IMR-90 (cell line): ENCODE data around the gene GJB5. TPM values are rescaled to one million over a fixed set of nuclear protein-coding genes. Genes with fewer than 3 reads are reported as not detected.

ENCODE experiments used
- ATAC-seq: fragments of 200-7000 bp; cut with Tn5 transposase; 2 replicates; pipeline ENCODE4 v1.9.1; 2020; ENCODE audit warnings: low read depth, mild to moderate bottlenecking, moderate library complexity
- BruUV-seq: library from RNA; stranded (reverse); fragments of 400-500 nt; replicated peaks from 2 replicates; lab custom pipeline; 2021; lab: Mats Ljungman, UMichigan
- CTCF ChIA-PET: fragments of 300-600 bp; formaldehyde crosslinking; extraction: SDS; loops from one replicate; lab custom pipeline; 2021; ENCODE audit warnings: antibody characterized with exemption; lab: Yijun Ruan, JAX
- POLR2A ChIA-PET: fragments of 300-600 bp; sonication (Branson Sonifier 250); formaldehyde crosslinking; loops from one replicate; lab custom pipeline; 2022; ENCODE audit warnings: antibody characterized with exemption; ENCODE audit not compliant: unreplicated experiment; lab: Charles Lee
- DNase-seq: peaks from one replicate; pipeline ENCODE4 v3.0.0; 2013
- H2AFZ ChIP-seq: replicated peaks from 2 replicates; pipeline ENCODE3; 2013; ENCODE audit warnings: low read length, mild to moderate bottlenecking; ENCODE audit not compliant: poor library complexity
- H2AK5ac ChIP-seq: 2 replicates; pipeline ENCODE4 v1.6.1; 2013; ENCODE audit warnings: low read depth, low read length, inconsistent platforms
- H2AK9ac ChIP-seq: replicated peaks from 2 replicates; pipeline ENCODE3; 2013; ENCODE audit warnings: mild to moderate bottlenecking, low read depth, low read length, moderate library complexity; ENCODE audit not compliant: poor library complexity
- H2BK120ac ChIP-seq: 2 replicates; pipeline ENCODE4 v1.6.1; 2013; ENCODE audit warnings: low read depth, low read length, inconsistent platforms
- H2BK15ac ChIP-seq: 3 replicates; pipeline ENCODE4 v1.6.1; 2013; ENCODE audit warnings: low read depth, low read length, inconsistent platforms
- H2BK20ac ChIP-seq: 2 replicates; pipeline ENCODE4 v1.6.1; 2013; ENCODE audit warnings: low read depth, mild to moderate bottlenecking, inconsistent platforms, low read length, moderate library complexity
- H2BK5ac ChIP-seq: 2 replicates; pipeline ENCODE4 v1.6.1; 2013; ENCODE audit warnings: mild to moderate bottlenecking, low read depth, low read length, inconsistent platforms; ENCODE audit not compliant: poor library complexity, severe bottlenecking
- H3K14ac ChIP-seq: replicated peaks from 2 replicates; pipeline ENCODE4 v1.6.1; 2013; ENCODE audit warnings: low read depth, low read length, inconsistent platforms
- H3K18ac ChIP-seq: 2 replicates; pipeline ENCODE4 v1.6.1; 2013; ENCODE audit warnings: low read depth, low read length, control low read depth
- H3K23ac ChIP-seq: 2 replicates; pipeline ENCODE4 v1.6.1; 2013; ENCODE audit warnings: low read depth, low read length, inconsistent platforms
- H3K27ac ChIP-seq: 2 replicates; pipeline ENCODE4 v1.5.1; 2013; ENCODE audit warnings: mild to moderate bottlenecking, control low read depth, low read length; ENCODE audit not compliant: insufficient read depth
- H3K27me3 ChIP-seq: 2 replicates; pipeline ENCODE4 v1.6.1; 2013; ENCODE audit warnings: low read length; ENCODE audit not compliant: control insufficient read depth, insufficient read depth
- H3K36me3 ChIP-seq: 2 replicates; pipeline ENCODE4 v1.6.1; 2013; ENCODE audit warnings: low read length, mixed read lengths; ENCODE audit not compliant: control insufficient read depth, insufficient read depth
- H3K4ac ChIP-seq: 2 replicates; pipeline ENCODE4 v1.6.1; 2013; ENCODE audit warnings: low read depth, low read length, inconsistent platforms
- H3K4me1 ChIP-seq: 2 replicates; pipeline ENCODE4 v1.6.1; 2013; ENCODE audit warnings: low read length, mixed read lengths; ENCODE audit not compliant: control insufficient read depth, insufficient read depth
- H3K4me2 ChIP-seq: 2 replicates; pipeline ENCODE4 v1.6.1; 2013; ENCODE audit warnings: low read depth, mild to moderate bottlenecking, control low read depth, low read length, moderate library complexity
- H3K4me3 ChIP-seq: 2 replicates; pipeline ENCODE4 v1.5.1; 2013; ENCODE audit warnings: low read depth, mild to moderate bottlenecking, control low read depth, low read length, moderate library complexity; ENCODE audit not compliant: insufficient read depth
- H3K56ac ChIP-seq: 2 replicates; pipeline ENCODE4 v1.6.1; 2013; ENCODE audit warnings: low read length, inconsistent platforms; ENCODE audit not compliant: insufficient read depth; ENCODE audit errors: extremely low read depth
- H3K79me1 ChIP-seq, 2 experiments: 2 replicates each; pipeline ENCODE4 v1.6.1; 2013; ENCODE audit warnings: low read length in 2 of 2, inconsistent platforms in 1 of 2, low read depth in 1 of 2
- H3K9ac ChIP-seq: 2 replicates; pipeline ENCODE4 v1.6.1; 2013; ENCODE audit warnings: low read depth, low read length, control low read depth
- H3K9me1 ChIP-seq: 2 replicates; pipeline ENCODE4 v1.6.1; 2013; ENCODE audit warnings: low read length, inconsistent platforms; ENCODE audit not compliant: insufficient read depth
- H3K9me3 ChIP-seq: 2 replicates; pipeline ENCODE4 v1.6.1; 2013; ENCODE audit warnings: low read length; ENCODE audit not compliant: control insufficient read depth, insufficient read depth
- H4K20me1 ChIP-seq: 2 replicates; pipeline ENCODE4 v1.6.1; 2013; ENCODE audit warnings: low read length, inconsistent platforms; ENCODE audit not compliant: insufficient read depth
- H4K5ac ChIP-seq: 2 replicates; pipeline ENCODE4 v1.6.1; 2013; ENCODE audit warnings: mild to moderate bottlenecking, low read depth, low read length, control low read depth
- H4K8ac ChIP-seq, 2 experiments: 2 replicates each; pipeline ENCODE4 v1.6.1; 2013; ENCODE audit warnings: low read depth in 2 of 2, low read length in 2 of 2, control low read depth in 1 of 2, inconsistent platforms in 1 of 2
- H4K91ac ChIP-seq: 2 replicates; pipeline ENCODE4 v1.6.1; 2013; ENCODE audit warnings: low read depth, low read length, inconsistent platforms; ENCODE audit not compliant: insufficient read depth
- BHLHE40 ChIP-seq: fragments of 150-350 bp; IDR thresholded peaks from 2 replicates; pipeline ENCODE4 v1.6.1; 2016; ENCODE audit warnings: mild to moderate bottlenecking, low read depth, low read length
- CEBPB ChIP-seq: IDR thresholded peaks from 2 replicates; pipeline ENCODE4 v1.6.1; 2012; ENCODE audit warnings: low read depth, low read length, improper control_type of control experiment
- CTCF ChIP-seq: conservative IDR thresholded peaks from 2 replicates; pipeline ENCODE4 v1.5.1; 2012; ENCODE audit warnings: mild to moderate bottlenecking, low read depth, low read length, improper control_type of control experiment
- MAFK ChIP-seq: IDR thresholded peaks from 2 replicates; pipeline ENCODE4 v1.6.1; 2012; ENCODE audit warnings: low read depth, low read length, improper control_type of control experiment
- MAZ ChIP-seq: IDR thresholded peaks from 2 replicates; pipeline ENCODE4 v1.6.1; 2012; ENCODE audit warnings: low read depth, mild to moderate bottlenecking, low read length, improper control_type of control experiment, moderate library complexity, borderline replicate concordance
- MXI1 ChIP-seq: IDR thresholded peaks from 2 replicates; pipeline ENCODE4 v1.6.1; 2012; ENCODE audit warnings: low read depth, mild to moderate bottlenecking, low read length, moderate library complexity, borderline replicate concordance
- NFE2L2 ChIP-seq: fragments of 150-350 bp; IDR thresholded peaks from 2 replicates; pipeline ENCODE4 v1.6.1; 2016; ENCODE audit warnings: low read depth, mild to moderate bottlenecking, low read length
- POLR2A ChIP-seq: IDR thresholded peaks from 2 replicates; pipeline ENCODE4 v1.6.1; 2012; ENCODE audit warnings: mild to moderate bottlenecking, low read depth, low read length
- RCOR1 ChIP-seq: IDR thresholded peaks from 2 replicates; pipeline ENCODE4 v1.6.1; 2012; ENCODE audit warnings: mild to moderate bottlenecking, low read length, improper control_type of control experiment; ENCODE audit not compliant: insufficient replicate concordance
- RFX5 ChIP-seq: IDR thresholded peaks from 2 replicates; pipeline ENCODE4 v1.8.0; 2012; ENCODE audit warnings: low read depth, mild to moderate bottlenecking, low read length, moderate library complexity
- WGBS, 2 experiments: methylation state at CpG; one replicate each; pipeline versions ENCODE4 v1.1.5 to v1.1.7; 2013; ENCODE audit warnings: missing lambda C conversion rate in 2 of 2; ENCODE audit not compliant: insufficient read length in 1 of 2; ENCODE audit errors: extremely low coverage in 2 of 2; 5-methylcytosine and 5-hydroxymethylcytosine counted together
- dilution Hi-C: fragments of 300-500 bp; cut with HindIII; formaldehyde crosslinking; loops from one replicate; pipeline ENCODE4 v1.14.3; 2018; ENCODE audit warnings: low sequenced_read_pairs; ENCODE audit not compliant: unreplicated experiment
- in situ Hi-C: fragments of 300-500 bp; cut with MboI; formaldehyde crosslinking; loops from 3 replicates; pipeline ENCODE4 v1.14.3; 2019; ENCODE audit warnings: low sequenced_read_pairs, inconsistent platforms, mixed read lengths
- intact Hi-C: fragments of 100-400 bp; cut with micrococcal nuclease; formaldehyde crosslinking; loops from 2 replicates; pipeline ENCODE4 v1.10.0; 2022
- polyA plus RNA-seq, 3 experiments: library from polyadenylated mRNA; depleted of rRNA; stranded (reverse); fragments of >200 nt; gene quantifications; 2 replicates each; pipeline ENCODE4 v1.2.3, GENCODE V29; 2012; ENCODE audit warnings: low replicate concordance in 1 of 3
- total RNA-seq: library from RNA; depleted of rRNA; stranded (reverse); fragments of >200 nt; gene quantifications from 2 replicates; pipeline ENCODE4 v1.2.3, GENCODE V29; 2012
- TF ChIP-seq, protein P1 (sequence below): fragments of 150-350 bp; IDR thresholded peaks from 2 replicates; pipeline ENCODE4 v1.6.1; 2017; ENCODE audit warnings: mild to moderate bottlenecking, antibody characterized with exemption, low read length, low read depth

The GJB5 gene
- total and polyA plus RNA-seq, 2 of the 4 experiments (the other 2 are of a cell fraction), result 0.10 TPM; not detected in 1

GRCh38 chr1:34709547-34709946 lies 45.3 kb upstream of the GJB5 start:
- Histone ChIP-seq H3K36me3 (no peaks in the 10 kb centered on the region), H2AK9ac (no peak overlapping the region), H4K8ac (no peak overlapping the region), H4K20me1 (no peaks in the 10 kb centered on the region), H3K27me3 (no peaks in the 10 kb centered on the region), H3K79me1 (no peaks in the 10 kb centered on the region), H3K23ac (no peak overlapping the region), H3K4me3 (no peak overlapping the region), H3K9me1 (no peaks in the 10 kb centered on the region), H3K56ac (no peak overlapping the region), H2BK5ac (no peak overlapping the region), H3K9me3 (no peaks in the 10 kb centered on the region; the same call in 1 of the 2 replicates), H3K4me1 (no peaks in the 10 kb centered on the region), H4K5ac (no peak overlapping the region), H3K9ac (no peak overlapping the region), H2AK5ac (no peak overlapping the region), H2AFZ (no peak overlapping the region), H3K27ac (no peak overlapping the region), H3K4ac (no peak overlapping the region), H2BK20ac (no peak overlapping the region), H2BK15ac (no peak overlapping the region), H3K4me2 (no peak overlapping the region), H2BK120ac (no peak overlapping the region), H3K14ac (no peak overlapping the region), H4K91ac (no peak overlapping the region), H3K18ac (no peak overlapping the region)
- no peak for TF ChIP-seq MXI1
- no peak for TF ChIP-seq NFE2L2
- no peak for TF ChIP-seq POLR2A
- no peak for TF ChIP-seq RCOR1
- no peak for TF ChIP-seq MAFK
- no peak for TF ChIP-seq MAZ
- TF ChIP-seq CEBPB, result no peak
- TF ChIP-seq CTCF, result no peak
- TF ChIP-seq, protein P1, sequence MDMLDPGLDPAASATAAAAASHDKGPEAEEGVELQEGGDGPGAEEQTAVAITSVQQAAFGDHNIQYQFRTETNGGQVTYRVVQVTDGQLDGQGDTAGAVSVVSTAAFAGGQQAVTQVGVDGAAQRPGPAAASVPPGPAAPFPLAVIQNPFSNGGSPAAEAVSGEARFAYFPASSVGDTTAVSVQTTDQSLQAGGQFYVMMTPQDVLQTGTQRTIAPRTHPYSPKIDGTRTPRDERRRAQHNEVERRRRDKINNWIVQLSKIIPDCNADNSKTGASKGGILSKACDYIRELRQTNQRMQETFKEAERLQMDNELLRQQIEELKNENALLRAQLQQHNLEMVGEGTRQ, result no peak
- TF ChIP-seq RFX5, result no peak
- no peak for TF ChIP-seq BHLHE40
- no TSS peak for BruUV-seq
- ATAC-seq (no peak), DNase-seq (no peak)
- intact Hi-C loops, result no loop called here
- in situ Hi-C loops, result no loop called here
- dilution Hi-C loops, result no loop called here
- 35% methylated on average over 4 of the region's 6 CpGs; no CpG with 5 or more reads in 1 of the 2 experiments for WGBS, 2 experiments
- ChIA-PET CTCF (no interaction called here), POLR2A (no interaction called here)
